HPDE6-E6E7 (cell line): ENCODE results near the gene SH3BP1.
A peak's percentile ranks its signal among the peaks of the same experiment; 100 is the strongest.
"Not testable (repeated sequence)": the region's sequence is repeated elsewhere in the genome, so short reads cannot be mapped to it uniquely, and the experiment has no call there.

Experiments
- DNase-seq: peaks from one replicate; pipeline ENCODE4 v3.0.0; 2011; ENCODE audit warnings: missing footprints; ENCODE audit errors: extremely low spot score

Gene SH3BP1

GRCh38 chr22:37633625-37634416 lies 5.6 kb upstream of the SH3BP1 start:
- no peak for DNase-seq

- DNase-seq = no peak
These were observed 5.0 kb upstream of the SH3BP1 start for GRCh38 chr22:37634417-37634924.

- DNase-seq = no peak
These were observed 4.3 kb upstream of the SH3BP1 start for GRCh38 chr22:37635157-37635556.

- DNase-seq = no peak
These were observed 3.1 kb upstream of the SH3BP1 start for GRCh38 chr22:37636186-37636948.

GRCh38 chr22:37636949-37637273 lies 2.6 kb upstream of the SH3BP1 start:
- no peak for DNase-seq

- no peak for DNase-seq
These were observed 939 bp upstream of the SH3BP1 start for GRCh38 chr22:37638391-37639069.

GRCh38 chr22:37639771-37640590 lies 512 bp downstream of the SH3BP1 start:
- DNase-seq = no peak

- DNase-seq = no peak
These were observed 1.4 kb downstream of the SH3BP1 start for GRCh38 chr22:37640591-37641560.

GRCh38 chr22:37641561-37641949 lies 2.1 kb downstream of the SH3BP1 start:
- no peak for DNase-seq

- peak; percentile 66 for DNase-seq
These were observed 3.9 kb downstream of the SH3BP1 start for GRCh38 chr22:37643225-37643847.

GRCh38 chr22:37647317-37647716 lies 7.8 kb downstream of the SH3BP1 start:
- DNase-seq = no peak

GRCh38 chr22:37647928-37648327 lies 8.5 kb downstream of the SH3BP1 start:
- DNase-seq = no peak

- DNase-seq = no peak
These were observed 11.1 kb downstream of the SH3BP1 start for GRCh38 chr22:37650463-37651136.

GRCh38 chr22:37654563-37655251 lies 15.2 kb downstream of the SH3BP1 start:
- DNase-seq = no peak

GRCh38 chr22:37655252-37655563 lies 15.7 kb downstream of the SH3BP1 start:
- no peak for DNase-seq

GRCh38 chr22:37656583-37656982 lies 17.1 kb downstream of the SH3BP1 start:
- not testable (repeated sequence) for DNase-seq

GRCh38 chr22:37657590-37658132 lies 18.2 kb downstream of the SH3BP1 start:
- no peak for DNase-seq
